Dermis microvascular lymphatic vessel endothelial cell (primary cell): ENCODE data around the gene SORBS2. TPM values are rescaled to one million over a fixed set of nuclear protein-coding genes. Genes with fewer than 3 reads are reported as not detected.

ENCODE experiments used
- DNase-seq, 2 donors: peaks; one replicate each; pipeline versions ENCODE4 v3.0.0 to v3.0.0-alpha.2; 2010; ENCODE audit warnings: low read depth in 2 of 2
- total RNA-seq: library from RNA; depleted of rRNA; stranded (reverse); fragments of >200 nt; gene quantifications from 2 replicates; pipeline ENCODE4 v1.2.1, GENCODE V29; 2014

SORBS2 gene
- total RNA-seq, 1 donor from 2014 or later = 86.1 TPM

GRCh38 chr4:185645403-185645802 lies 166.6 kb downstream of the SORBS2 start:
- no peak for DNase-seq

- no peak for DNase-seq
Measured at GRCh38 chr4:185644408-185644807, 167.6 kb downstream of the SORBS2 start.

- no peak for DNase-seq
Measured at GRCh38 chr4:185642907-185643306, 169.1 kb downstream of the SORBS2 start.

GRCh38 chr4:185640811-185641675 lies 171.0 kb downstream of the SORBS2 start:
- peak; percentile 46 to 79 for DNase-seq

- no peak for DNase-seq
Measured at GRCh38 chr4:185638548-185639301, 173.3 kb downstream of the SORBS2 start.

GRCh38 chr4:185638093-185638492 lies 173.9 kb downstream of the SORBS2 start:
- no peak for DNase-seq

- no peak for DNase-seq
Measured at GRCh38 chr4:185637163-185637875, 174.7 kb downstream of the SORBS2 start.

- peak; percentile 10 to 25 for DNase-seq
Measured at GRCh38 chr4:185634066-185634652, 177.8 kb downstream of the SORBS2 start.

GRCh38 chr4:185626798-185627197 lies 185.2 kb downstream of the SORBS2 start:
- no peak for DNase-seq

- DNase-seq = peak in 1 of 2 donors; percentile 18
Measured at GRCh38 chr4:185625503-185625902, 186.5 kb downstream of the SORBS2 start.

GRCh38 chr4:185624259-185624589 lies 187.8 kb downstream of the SORBS2 start:
- DNase-seq = no peak

- DNase-seq = no peak
Measured at GRCh38 chr4:185623444-185624258, 188.3 kb downstream of the SORBS2 start.

- DNase-seq = no peak
Measured at GRCh38 chr4:185608185-185608584, 203.8 kb downstream of the SORBS2 start.

- no peak for DNase-seq
Measured at GRCh38 chr4:185602397-185602796, 209.6 kb downstream of the SORBS2 start.

- peak in 1 of 2 donors; percentile 25 for DNase-seq
Measured at GRCh38 chr4:185600801-185601434, 211.1 kb downstream of the SORBS2 start.

- DNase-seq = no peak
Measured at GRCh38 chr4:185599553-185600243, 212.3 kb downstream of the SORBS2 start.

GRCh38 chr4:185598846-185599552 lies 213.0 kb downstream of the SORBS2 start:
- DNase-seq = no peak

- DNase-seq = peak; percentile 81 to 86
Measured at GRCh38 chr4:185597532-185598188, 214.3 kb downstream of the SORBS2 start.
